Lung microvascular endothelial cell (primary cell): ENCODE results near the gene KIFC1. TPM values are rescaled to one million over a fixed set of nuclear protein-coding genes. Genes with fewer than 3 reads are reported as not detected.
"Not testable (repeated sequence)": the region's sequence is repeated elsewhere in the genome, so short reads cannot be mapped to it uniquely, and the experiment has no call there.

Source experiments
- DNase-seq, 2 donors: peaks; one replicate each; pipeline versions ENCODE4 v3.0.0 to v3.0.0-alpha.2; 2010; ENCODE audit warnings: low read depth in 2 of 2
- total RNA-seq: library from RNA; depleted of rRNA; stranded (reverse); fragments of >200 nt; gene quantifications from 2 replicates; pipeline ENCODE4 v1.2.1, GENCODE V29; 2014

KIFC1 gene
- total RNA-seq, 1 donor from 2014 or later: 4.2 TPM

DNA sequence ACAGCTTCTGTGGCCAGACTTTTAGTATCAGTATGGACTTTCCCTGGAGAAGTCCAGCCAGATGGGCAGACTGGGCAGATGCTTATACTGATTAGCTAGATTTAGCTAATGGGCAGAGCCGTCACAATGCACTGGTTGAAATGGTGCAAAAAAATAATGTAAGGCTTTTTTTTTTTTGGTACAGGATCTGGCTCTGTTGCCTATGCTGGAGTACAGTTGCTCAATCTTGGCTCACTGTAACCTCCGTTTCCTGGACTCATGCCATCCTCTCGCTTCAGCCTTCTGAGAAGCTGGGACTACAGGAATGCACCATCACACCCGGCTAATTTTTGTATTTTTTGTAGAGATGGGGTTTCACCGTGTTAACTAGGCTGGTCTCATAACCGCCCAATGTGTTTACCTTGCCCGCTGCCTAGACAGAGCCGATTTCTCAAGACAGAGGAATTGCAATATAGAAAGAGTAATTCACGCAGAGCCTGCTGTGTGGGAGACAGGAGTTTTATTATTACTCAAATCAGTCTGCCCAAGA is 16.4 kb upstream of the KIFC1 start:
- peak; percentile 57 to 64 for DNase-seq

DNA sequence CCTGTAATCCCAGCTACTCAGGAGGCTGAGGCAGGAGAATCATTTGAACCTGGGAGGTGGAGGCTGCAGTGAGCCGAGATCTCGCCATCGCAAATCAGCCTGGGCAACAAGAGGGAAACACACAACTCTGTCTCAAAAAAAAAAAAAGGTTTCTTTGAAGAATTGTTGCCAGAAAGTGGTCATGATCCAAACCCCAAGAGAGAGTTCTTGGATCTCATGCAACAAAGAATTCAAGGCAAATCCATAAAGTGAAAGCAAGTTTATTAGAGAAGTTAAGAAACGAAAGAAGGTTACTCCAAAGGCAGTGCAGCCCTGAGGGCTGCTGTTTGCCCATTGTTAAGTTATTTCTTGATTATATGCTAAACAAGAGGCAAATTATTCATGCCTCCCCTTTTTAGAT is 14.5 kb upstream of the KIFC1 start:
- no peak for DNase-seq

DNA sequence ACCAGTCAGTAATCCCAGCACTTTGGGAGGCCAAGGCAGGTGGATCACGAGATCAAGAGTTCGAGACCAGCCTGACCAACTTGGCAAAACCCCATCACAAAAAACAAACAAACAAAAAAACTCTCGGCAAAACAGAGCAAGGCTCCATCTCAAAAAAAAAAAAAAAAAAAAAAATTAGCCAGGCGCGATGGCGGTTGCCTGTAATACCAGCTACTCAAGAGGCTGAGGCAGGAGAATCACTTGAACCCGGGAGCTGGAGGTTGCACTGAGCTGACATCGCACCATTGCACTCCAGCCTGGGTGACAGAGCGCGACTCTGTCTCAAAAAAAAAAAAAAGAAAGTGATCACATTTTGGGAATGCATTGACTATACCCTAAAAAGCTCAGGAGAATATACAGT is 12.4 kb upstream of the KIFC1 start:
- not testable (repeated sequence) for DNase-seq

GRCh38 chr6:33380272-33380981 is 11.2 kb upstream of the KIFC1 start:
- no peak for DNase-seq

GRCh38 chr6:33383427-33384185 is 8.0 kb upstream of the KIFC1 start:
- DNase-seq: no peak

- DNase-seq: peak in 1 of 2 donors; percentile 67
These were observed 7.0 kb upstream of the KIFC1 start for GRCh38 chr6:33384581-33385020.

GRCh38 chr6:33390173-33390572 is 1.4 kb upstream of the KIFC1 start:
- DNase-seq: no peak

DNA sequence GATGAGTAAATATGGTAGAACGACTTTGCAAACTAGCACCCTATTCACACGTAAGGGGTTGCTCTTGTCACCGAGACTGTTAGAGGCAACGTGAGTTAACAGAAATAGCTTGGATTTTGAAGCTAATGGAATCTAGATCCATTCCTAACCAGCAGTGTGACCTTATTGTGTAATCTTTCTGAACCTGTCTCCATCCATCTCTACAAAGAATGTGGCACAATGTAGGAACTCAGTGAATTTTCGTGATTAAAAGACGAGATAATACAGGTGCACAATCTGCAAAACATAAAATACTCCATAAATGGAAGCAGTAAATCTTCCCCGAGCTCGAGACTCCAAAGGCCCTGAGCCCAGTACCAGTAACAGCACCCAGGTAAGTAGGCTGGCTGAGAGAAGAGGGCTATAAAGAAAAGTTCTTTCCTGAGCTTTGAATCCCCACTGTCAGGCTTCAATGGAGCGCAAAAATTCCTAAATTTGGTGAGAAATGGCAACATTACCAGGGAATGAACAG is 801 bp upstream of the KIFC1 start:
- no peak for DNase-seq

DNA sequence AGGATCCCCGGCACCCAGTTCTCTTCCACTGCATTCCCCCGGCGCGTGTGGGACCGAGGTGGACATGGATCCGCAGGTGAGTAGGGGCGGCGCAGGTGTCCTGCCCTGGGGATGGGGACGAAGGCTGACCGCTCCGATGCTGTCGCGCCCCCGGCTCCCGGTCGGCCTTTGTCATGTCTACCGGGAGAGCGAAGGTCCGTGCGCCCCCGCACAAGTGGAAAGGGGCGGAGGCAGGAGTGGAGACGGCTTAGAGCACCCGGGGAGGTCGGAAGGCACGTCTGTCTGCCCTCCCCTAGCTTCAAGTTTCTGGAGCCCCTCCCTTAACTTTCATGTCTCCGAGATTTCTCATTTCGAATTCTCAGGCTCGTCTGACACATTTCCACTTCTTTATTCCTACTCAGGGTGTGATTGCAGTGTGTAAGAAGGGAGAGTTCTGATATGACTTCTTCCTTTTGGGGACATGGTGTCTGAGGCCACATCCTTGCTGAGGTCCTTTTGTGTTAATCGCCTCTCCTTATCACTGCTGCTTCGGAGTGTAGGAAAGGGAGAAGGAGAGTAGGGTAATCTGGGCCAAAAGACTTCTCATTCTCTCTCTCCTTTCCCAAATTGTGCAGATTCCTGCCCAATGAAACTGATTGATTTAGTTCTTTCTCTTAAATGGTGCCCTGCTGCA is 435 bp downstream of the KIFC1 start:
- DNase-seq: peak in 1 of 2 donors; percentile 37

- DNase-seq: no peak
These were observed 949 bp downstream of the KIFC1 start for GRCh38 chr6:33392595-33392948.

- DNase-seq: no peak
These were observed 1.4 kb downstream of the KIFC1 start for GRCh38 chr6:33392979-33393378.

DNA sequence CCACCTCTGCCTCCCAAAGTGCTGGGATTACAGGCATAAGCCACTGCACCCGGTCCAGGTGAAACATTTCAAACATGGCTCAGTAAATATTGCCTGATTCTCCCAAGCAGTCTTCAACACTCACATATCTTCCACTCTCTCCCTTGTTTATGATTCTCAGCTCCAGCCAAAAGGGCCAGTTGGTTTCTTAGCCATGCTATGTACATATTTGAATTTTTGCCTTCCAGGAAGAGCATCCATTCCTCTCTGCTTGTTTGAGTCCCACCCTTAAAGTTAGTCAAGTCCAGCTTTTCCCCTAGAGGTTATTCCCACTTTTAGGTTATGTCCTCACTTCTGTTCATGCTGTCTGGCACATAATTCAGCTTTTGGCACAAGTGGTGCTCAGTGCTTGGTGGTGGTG is 5.9 kb downstream of the KIFC1 start:
- no peak for DNase-seq

DNA sequence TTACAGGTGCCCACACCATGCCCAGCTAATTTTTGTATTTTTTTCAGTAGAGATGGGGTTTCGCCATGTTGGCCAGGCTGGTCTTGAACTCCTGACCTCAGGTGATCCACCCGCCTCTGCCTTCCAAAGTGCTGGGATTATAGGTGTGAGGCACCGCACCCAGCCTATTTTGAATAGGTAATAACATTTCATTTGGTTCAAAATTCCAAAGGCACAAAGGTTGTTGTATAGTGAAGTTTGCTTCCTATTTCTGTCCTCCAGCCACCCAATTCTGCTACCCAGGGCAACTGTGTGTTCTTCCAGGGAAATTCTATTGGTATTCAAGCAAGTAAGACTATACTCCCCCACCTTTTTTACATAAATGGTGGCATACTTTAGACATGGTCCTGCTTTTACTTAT is 7.0 kb downstream of the KIFC1 start:
- not testable (repeated sequence) for DNase-seq

- not testable (repeated sequence) for DNase-seq
These were observed 8.3 kb downstream of the KIFC1 start for GRCh38 chr6:33399881-33400280.

- DNase-seq: no peak
These were observed 13.3 kb downstream of the KIFC1 start for GRCh38 chr6:33404884-33405283.

DNA sequence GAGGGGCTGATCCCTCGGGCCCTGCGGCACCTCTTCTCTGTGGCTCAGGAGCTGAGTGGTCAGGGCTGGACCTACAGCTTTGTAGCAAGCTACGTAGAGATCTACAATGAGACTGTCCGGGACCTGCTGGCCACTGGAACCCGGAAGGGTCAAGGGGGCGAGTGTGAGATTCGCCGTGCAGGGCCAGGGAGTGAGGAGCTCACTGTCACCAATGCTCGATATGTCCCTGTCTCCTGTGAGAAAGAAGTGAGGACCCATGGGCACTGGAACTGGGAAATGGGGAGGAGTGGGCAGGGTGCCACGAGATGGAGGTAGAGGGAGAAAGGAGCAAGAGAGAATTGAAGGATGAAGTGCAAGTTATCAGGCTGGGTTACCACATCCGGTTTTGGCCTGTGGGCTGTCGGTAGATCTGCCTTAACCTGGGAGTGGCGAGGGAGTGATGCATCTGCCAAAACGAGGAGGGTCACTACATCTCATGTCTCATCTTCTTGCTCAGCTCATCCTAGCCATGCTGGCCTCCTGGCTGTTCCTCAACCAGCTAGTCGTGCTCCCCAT is 13.8 kb downstream of the KIFC1 start:
- no peak for DNase-seq

DNA sequence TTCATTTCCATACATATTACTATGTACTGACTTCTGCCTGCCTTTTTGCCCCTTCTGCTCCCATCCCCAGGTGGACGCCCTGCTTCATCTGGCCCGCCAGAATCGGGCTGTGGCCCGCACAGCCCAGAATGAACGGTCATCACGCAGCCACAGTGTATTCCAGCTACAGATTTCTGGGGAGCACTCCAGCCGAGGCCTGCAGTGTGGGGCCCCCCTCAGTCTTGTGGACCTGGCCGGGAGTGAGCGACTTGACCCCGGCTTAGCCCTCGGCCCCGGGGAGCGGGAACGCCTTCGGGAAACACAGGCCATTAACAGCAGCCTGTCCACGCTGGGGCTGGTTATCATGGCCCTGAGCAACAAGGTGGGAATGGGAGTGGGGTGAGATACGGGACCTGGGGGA is 14.5 kb downstream of the KIFC1 start:
- no peak for DNase-seq

GRCh38 chr6:33407132-33407718 is 15.6 kb downstream of the KIFC1 start:
- peak; percentile 72 to 80 for DNase-seq

DNA sequence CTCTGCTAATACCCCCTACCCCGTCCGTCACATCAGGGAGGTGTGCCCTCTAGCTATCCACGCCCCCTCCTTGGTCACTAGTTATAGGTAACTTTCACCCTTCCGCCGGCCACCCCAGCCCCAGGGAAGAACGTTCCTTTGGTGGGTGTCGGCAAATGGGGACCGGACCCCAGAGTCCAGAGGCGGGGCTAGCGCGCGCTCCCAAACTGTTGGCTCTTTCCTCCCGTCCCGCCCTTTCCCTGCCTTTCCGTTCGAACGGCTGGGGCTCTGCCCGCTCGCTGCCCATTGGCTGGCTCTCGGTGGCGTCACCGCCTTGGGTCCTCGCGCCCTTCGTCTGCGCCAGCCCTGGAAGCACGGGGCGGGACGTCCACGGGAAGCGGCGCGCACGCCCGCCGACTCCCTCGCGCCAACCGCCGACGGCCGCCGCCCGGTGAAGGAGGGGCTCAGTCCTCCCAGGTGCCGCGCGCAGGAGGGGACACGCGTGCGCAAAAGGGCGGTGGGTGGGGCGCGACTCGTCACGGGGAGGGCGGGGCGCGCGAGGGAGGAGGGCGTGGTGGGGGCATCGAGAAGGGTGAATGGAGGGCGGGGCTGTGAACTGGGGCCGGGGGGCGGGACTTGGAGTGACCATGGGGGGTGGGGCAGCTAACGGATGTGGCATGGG is 18.6 kb downstream of the KIFC1 start:
- peak; percentile 99 to 100 for DNase-seq

DNA sequence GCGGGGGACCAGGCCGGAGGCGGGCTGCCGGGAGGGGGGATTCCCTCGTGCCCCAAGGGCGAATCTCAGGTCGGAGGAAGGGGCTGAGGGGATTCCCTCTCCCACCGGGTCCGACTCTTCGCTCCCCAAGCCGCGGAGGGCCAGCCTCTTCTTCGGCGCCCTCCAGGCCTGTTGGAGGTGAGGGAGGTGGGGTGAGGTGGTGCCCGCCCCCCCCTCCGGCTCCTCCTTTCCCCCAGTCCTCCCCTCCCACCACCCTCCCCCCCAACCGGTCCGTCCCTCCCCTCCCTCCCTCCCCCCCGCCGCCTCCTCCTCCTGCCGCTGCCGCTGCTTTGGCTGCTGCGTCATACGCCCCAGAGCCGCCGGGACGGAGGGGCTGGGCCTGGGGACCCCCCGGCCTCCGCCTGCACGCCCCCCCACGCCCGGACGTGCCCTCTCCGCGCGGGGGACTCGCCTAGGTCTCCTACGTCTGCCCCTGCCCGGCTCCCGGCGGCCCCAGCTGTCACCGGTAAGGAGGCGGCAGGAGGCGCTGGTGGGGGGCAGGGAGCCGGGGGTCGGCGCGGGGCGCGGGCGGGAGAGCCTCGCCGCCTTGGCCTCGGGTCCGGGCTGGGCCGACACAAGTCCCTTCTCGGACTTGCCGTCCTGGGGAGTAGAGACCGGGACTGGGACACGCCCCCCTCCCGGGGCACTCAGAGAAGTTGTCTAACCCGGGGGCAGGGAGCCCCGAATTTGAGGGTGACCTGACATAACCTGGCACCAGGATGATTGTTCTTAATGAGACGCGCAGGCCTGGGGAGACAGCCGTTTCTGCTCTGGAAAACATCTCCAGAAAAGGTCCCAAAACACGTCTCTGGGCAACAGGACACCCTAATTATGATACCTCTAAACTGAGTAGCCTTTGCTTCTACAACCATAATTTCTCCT is 19.3 kb downstream of the KIFC1 start, which contains the start of gene PHF1:
TSS of gene PHF1 (plus strand) at position 304 of the 921 bp plus-strand sequence. CDS start 1,250 bp downstream, outside the sequence.
- DNase-seq: peak; percentile 83 to 88
